WTC11 (cell line): ENCODE results near the gene NTRK2. TPM values are rescaled to one million over a fixed set of nuclear protein-coding genes. Genes with fewer than 3 reads are reported as not detected.

Source experiments
- ATAC-seq: fragments of 200-7000 bp; cut with Tn5 transposase; 2 replicates; pipeline ENCODE4 v1.10.0; 2021; ENCODE audit warnings: mild to moderate bottlenecking, moderate library complexity
- CTCF ChIA-PET: fragments of 300-600 bp; sonication (Branson Sonifier 250); formaldehyde crosslinking; loops from one replicate; lab custom pipeline; 2021; ENCODE audit warnings: antibody characterized with exemption; lab: Charles Lee
- POLR2A ChIA-PET: fragments of 350-600 bp; sonication (Branson Sonifier 250); formaldehyde crosslinking; loops from one replicate; lab custom pipeline; 2021; ENCODE audit warnings: antibody characterized with exemption; lab: Charles Lee
- DNase-seq: peaks from one replicate; pipeline ENCODE4 v3.0.0; 2021; ENCODE audit warnings: low spot score
- H3K27ac Mint-ChIP-seq: 2 replicates; pipeline ENCODE4 v1.8.0; 2021; ENCODE audit warnings: mixed read lengths
- H3K27me3 Mint-ChIP-seq: 2 replicates; pipeline ENCODE4 v1.8.0; 2021; ENCODE audit warnings: low read depth, mild to moderate bottlenecking, moderate library complexity, mixed read lengths
- H3K36me3 Mint-ChIP-seq: 2 replicates; pipeline ENCODE4 v1.8.0; 2021; ENCODE audit warnings: mixed read lengths
- H3K4me1 Mint-ChIP-seq: 2 replicates; pipeline ENCODE4 v1.8.0; 2022; ENCODE audit warnings: mixed read lengths
- H3K4me3 Mint-ChIP-seq: 2 replicates; pipeline ENCODE4 v1.8.0; 2021; ENCODE audit warnings: mild to moderate bottlenecking, moderate library complexity, mixed read lengths
- H3K9me3 Mint-ChIP-seq: 2 replicates; pipeline ENCODE4 v1.8.0; 2021; ENCODE audit warnings: mixed read lengths
- ETV6 ChIP-seq: sonication (generic); formaldehyde crosslinking; IDR thresholded peaks from 2 replicates; pipeline ENCODE4 v1.8.1; 2022; ENCODE audit warnings: mild to moderate bottlenecking, missing genetic modification reagents
- GRHL2 ChIP-seq: fragments of 250-450 bp; sonication (Bioruptor Pico); IDR thresholded peaks from 2 replicates; pipeline ENCODE4 v1.8.0; 2022; ENCODE audit warnings: mild to moderate bottlenecking, moderate library complexity; ENCODE audit not compliant: insufficient replicate concordance, severe bottlenecking
- GTF2I ChIP-seq: fragments of 250-450 bp; sonication (Bioruptor Pico); conservative IDR thresholded peaks from 2 replicates; pipeline ENCODE4 v1.4.0; 2021; ENCODE audit warnings: mild to moderate bottlenecking
- HMGA2 ChIP-seq: fragments of 250-450 bp; sonication (Bioruptor Pico); IDR thresholded peaks from 2 replicates; pipeline ENCODE4 v1.4.0; 2021; ENCODE audit warnings: mild to moderate bottlenecking, moderate library complexity
- MXD4 ChIP-seq: fragments of 250-450 bp; sonication (Bioruptor Pico); IDR thresholded peaks from 2 replicates; pipeline ENCODE4 v1.8.0; 2021; ENCODE audit warnings: mild to moderate bottlenecking, moderate library complexity, borderline replicate concordance
- NFYB ChIP-seq: sonication (generic); formaldehyde crosslinking; conservative IDR thresholded peaks from 2 replicates; pipeline ENCODE4 v1.8.0; 2022; ENCODE audit warnings: low read depth, missing genetic modification reagents
- NR3C1 ChIP-seq: sonication (generic); formaldehyde crosslinking; conservative IDR thresholded peaks from 2 replicates; pipeline ENCODE4 v1.8.1; 2023; ENCODE audit warnings: low read depth, mild to moderate bottlenecking, missing genetic modification reagents
- OVOL2 ChIP-seq: fragments of 250-450 bp; sonication (Bioruptor Pico); IDR thresholded peaks from 2 replicates; pipeline ENCODE4 v1.9.0; 2021; ENCODE audit warnings: mild to moderate bottlenecking, borderline replicate concordance
- PRRX2 ChIP-seq: fragments of 250-450 bp; sonication (Bioruptor Pico); IDR thresholded peaks from 2 replicates; pipeline ENCODE4 v1.8.0; 2021; ENCODE audit warnings: mild to moderate bottlenecking
- RORB ChIP-seq: fragments of 250-450 bp; sonication (Bioruptor Pico); IDR thresholded peaks from 2 replicates; pipeline ENCODE4 v1.9.0; 2021; ENCODE audit warnings: mild to moderate bottlenecking
- SMAD3 ChIP-seq: sonication (generic); formaldehyde crosslinking; IDR thresholded peaks from 2 replicates; pipeline ENCODE4 v1.8.0; 2022; ENCODE audit warnings: missing genetic modification reagents, mild to moderate bottlenecking, borderline replicate concordance
- TEAD4 ChIP-seq: sonication (generic); formaldehyde crosslinking; IDR thresholded peaks from 2 replicates; pipeline ENCODE4 v1.8.0; 2022; ENCODE audit warnings: mild to moderate bottlenecking, missing genetic modification reagents
- ZBTB21 ChIP-seq: sonication (generic); formaldehyde crosslinking; IDR thresholded peaks from 2 replicates; pipeline ENCODE4 v1.8.1; 2023; ENCODE audit warnings: mild to moderate bottlenecking, missing genetic modification reagents, borderline replicate concordance
- ZNF219 ChIP-seq: sonication (generic); formaldehyde crosslinking; IDR thresholded peaks from 2 replicates; pipeline ENCODE4 v1.8.0; 2023; ENCODE audit warnings: missing genetic modification reagents, mild to moderate bottlenecking, borderline replicate concordance
- ZNF263 ChIP-seq: sonication (generic); formaldehyde crosslinking; IDR thresholded peaks from 2 replicates; pipeline ENCODE4 v1.8.1; 2022; ENCODE audit warnings: low read depth, mild to moderate bottlenecking, moderate library complexity, missing genetic modification reagents
- ZNF396 ChIP-seq: fragments of 250-450 bp; sonication (Bioruptor Pico); IDR thresholded peaks from 2 replicates; pipeline ENCODE4 v1.8.0; 2021; ENCODE audit warnings: mild to moderate bottlenecking, moderate library complexity, borderline replicate concordance
- ZNF671 ChIP-seq: fragments of 250-450 bp; sonication (Bioruptor Pico); IDR thresholded peaks from 2 replicates; pipeline ENCODE4 v1.8.0; 2021; ENCODE audit warnings: mild to moderate bottlenecking
- total RNA-seq: library from RNA; stranded (reverse); gene quantifications from 3 replicates; pipeline ENCODE4 v1.2.3, GENCODE V29; 2021
- TF ChIP-seq, protein P1 (sequence below): sonication (generic); formaldehyde crosslinking; IDR thresholded peaks from 2 replicates; pipeline ENCODE4 v1.8.0; 2023; ENCODE audit warnings: missing genetic modification reagents, mild to moderate bottlenecking, borderline replicate concordance
- TF ChIP-seq, protein P2 (sequence below): sonication (generic); formaldehyde crosslinking; IDR thresholded peaks from 2 replicates; pipeline ENCODE4 v1.8.1; 2023; ENCODE audit warnings: mild to moderate bottlenecking, missing genetic modification reagents, moderate library complexity
- TF ChIP-seq, protein P3 (sequence below): fragments of 250-450 bp; sonication (Bioruptor Pico); IDR thresholded peaks from 2 replicates; pipeline ENCODE4 v1.9.0; 2021; ENCODE audit warnings: mild to moderate bottlenecking, borderline replicate concordance
- TF ChIP-seq, protein P4 (sequence below): fragments of 200-600 bp; IDR thresholded peaks from 2 replicates; pipeline ENCODE4 v1.8.0; 2022; ENCODE audit warnings: antibody characterized with exemption
- TF ChIP-seq, protein P5 (sequence below): fragments of 250-450 bp; sonication (Bioruptor Pico); IDR thresholded peaks from 2 replicates; pipeline ENCODE4 v1.8.0; 2021; ENCODE audit warnings: mild to moderate bottlenecking

NTRK2 gene
- total RNA-seq, 1 experiment from 2014 or later, result 0.02 TPM

DNA sequence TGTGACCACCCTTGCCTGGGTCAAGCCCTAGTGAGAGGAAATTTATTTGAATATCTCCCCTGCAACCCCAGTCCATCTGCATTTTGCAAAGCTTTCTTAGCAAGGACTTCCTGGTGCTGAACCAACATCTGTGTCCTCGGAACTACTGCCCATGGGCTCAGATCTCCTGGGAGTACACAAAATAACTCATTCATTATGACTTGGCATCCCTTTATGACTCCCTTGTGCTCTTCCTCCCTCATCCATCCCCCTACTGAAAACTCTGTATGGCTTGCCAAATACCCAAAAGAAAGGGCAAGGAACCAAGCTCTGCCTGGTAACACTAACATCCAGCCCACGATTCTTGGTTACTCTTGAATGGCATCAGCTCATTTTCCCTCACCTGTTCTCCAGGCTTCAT is 368.5 kb downstream of the NTRK2 start:
- ATAC-seq, result no peak
- Mint-ChIP-seq H3K27me3 (no peaks in the 10 kb centered on the region; the same call in 1 of the 2 replicates), H3K9me3 (peaks cover 3% of the 10 kb centered on the region; the same call in 1 of the 2 replicates), H3K4me3 (no peak overlapping the region), H3K27ac (no peak overlapping the region), H3K4me1 (peaks cover 3% of the 10 kb centered on the region; the same call in 1 of the 2 replicates), H3K36me3 (no peaks in the 10 kb centered on the region)
- ChIA-PET POLR2A (no interaction called here), CTCF (interaction anchor here (0.7 to 1.2 kb wide), 2 partner anchors 241 to 387 kb away, joined by 4 to 5 read pairs; no protein-coding TSS in a partner anchor)
- DNase-seq, result no peak
- no peak for TF ChIP-seq ZNF219 (CRISPR knock-in tag)
- TF ChIP-seq SMAD3 (CRISPR knock-in tag), result no peak
- no peak for TF ChIP-seq NFYB (CRISPR knock-in tag)
- TF ChIP-seq, protein P1, sequence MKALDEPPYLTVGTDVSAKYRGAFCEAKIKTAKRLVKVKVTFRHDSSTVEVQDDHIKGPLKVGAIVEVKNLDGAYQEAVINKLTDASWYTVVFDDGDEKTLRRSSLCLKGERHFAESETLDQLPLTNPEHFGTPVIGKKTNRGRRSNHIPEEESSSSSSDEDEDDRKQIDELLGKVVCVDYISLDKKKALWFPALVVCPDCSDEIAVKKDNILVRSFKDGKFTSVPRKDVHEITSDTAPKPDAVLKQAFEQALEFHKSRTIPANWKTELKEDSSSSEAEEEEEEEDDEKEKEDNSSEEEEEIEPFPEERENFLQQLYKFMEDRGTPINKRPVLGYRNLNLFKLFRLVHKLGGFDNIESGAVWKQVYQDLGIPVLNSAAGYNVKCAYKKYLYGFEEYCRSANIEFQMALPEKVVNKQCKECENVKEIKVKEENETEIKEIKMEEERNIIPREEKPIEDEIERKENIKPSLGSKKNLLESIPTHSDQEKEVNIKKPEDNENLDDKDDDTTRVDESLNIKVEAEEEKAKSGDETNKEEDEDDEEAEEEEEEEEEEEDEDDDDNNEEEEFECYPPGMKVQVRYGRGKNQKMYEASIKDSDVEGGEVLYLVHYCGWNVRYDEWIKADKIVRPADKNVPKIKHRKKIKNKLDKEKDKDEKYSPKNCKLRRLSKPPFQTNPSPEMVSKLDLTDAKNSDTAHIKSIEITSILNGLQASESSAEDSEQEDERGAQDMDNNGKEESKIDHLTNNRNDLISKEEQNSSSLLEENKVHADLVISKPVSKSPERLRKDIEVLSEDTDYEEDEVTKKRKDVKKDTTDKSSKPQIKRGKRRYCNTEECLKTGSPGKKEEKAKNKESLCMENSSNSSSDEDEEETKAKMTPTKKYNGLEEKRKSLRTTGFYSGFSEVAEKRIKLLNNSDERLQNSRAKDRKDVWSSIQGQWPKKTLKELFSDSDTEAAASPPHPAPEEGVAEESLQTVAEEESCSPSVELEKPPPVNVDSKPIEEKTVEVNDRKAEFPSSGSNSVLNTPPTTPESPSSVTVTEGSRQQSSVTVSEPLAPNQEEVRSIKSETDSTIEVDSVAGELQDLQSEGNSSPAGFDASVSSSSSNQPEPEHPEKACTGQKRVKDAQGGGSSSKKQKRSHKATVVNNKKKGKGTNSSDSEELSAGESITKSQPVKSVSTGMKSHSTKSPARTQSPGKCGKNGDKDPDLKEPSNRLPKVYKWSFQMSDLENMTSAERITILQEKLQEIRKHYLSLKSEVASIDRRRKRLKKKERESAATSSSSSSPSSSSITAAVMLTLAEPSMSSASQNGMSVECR (CRISPR knock-in tag), result no peak
- TF ChIP-seq PRRX2 (CRISPR knock-in tag), result no peak
- TF ChIP-seq ZNF396 (CRISPR knock-in tag), result no peak
- TF ChIP-seq RORB (CRISPR knock-in tag), result no peak
- TF ChIP-seq MXD4 (CRISPR knock-in tag), result no peak
- TF ChIP-seq ZNF671 (CRISPR knock-in tag), result no peak
- no peak for TF ChIP-seq ZBTB21 (CRISPR knock-in tag)
- TF ChIP-seq, protein P2, sequence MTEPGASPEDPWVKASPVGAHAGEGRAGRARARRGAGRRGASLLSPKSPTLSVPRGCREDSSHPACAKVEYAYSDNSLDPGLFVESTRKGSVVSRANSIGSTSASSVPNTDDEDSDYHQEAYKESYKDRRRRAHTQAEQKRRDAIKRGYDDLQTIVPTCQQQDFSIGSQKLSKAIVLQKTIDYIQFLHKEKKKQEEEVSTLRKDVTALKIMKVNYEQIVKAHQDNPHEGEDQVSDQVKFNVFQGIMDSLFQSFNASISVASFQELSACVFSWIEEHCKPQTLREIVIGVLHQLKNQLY (CRISPR knock-in tag), result no peak
- no peak for TF ChIP-seq ETV6 (CRISPR knock-in tag)
- TF ChIP-seq ZNF263 (CRISPR knock-in tag), result no peak
- TF ChIP-seq HMGA2 (CRISPR knock-in tag), result no peak

DNA sequence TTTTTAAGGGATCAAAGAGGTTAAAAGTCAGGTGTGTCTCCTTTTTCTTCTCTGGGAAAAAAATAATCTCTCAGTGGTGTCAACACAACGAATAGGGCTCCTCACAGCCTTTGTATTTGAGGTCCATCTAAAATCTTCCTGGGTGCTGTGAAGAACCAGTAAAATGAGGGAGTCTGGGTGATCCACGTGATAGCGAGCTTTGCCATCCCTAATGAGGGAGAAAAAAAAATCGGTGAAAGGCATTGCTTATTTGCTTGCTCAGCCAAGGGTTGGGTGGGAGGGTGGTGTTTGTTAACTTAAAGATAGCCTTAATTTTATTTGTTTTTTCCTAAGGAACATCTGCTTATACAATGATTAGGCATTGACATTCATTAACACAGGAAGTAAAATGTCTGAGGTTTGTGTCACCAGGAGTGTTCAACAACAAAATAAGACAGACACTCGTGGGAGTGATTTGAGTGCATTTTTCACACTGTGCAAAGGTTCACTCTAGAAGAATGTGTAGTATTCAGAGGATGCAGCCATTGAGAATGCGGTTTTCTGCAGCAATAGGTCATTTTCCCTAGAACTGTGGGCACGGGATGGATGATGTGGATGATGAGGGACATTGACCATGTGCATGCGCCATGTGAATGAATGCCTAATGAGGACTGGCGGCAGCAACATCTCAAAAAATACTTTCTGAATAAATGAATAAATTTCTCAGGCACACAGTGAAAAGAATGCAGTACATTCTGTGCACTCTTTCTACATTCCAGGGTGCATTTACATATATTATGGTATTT is 369.5 kb downstream of the NTRK2 start:
- H3K9me3 Mint-ChIP-seq, result no peaks in the 10 kb centered on the region
- H3K4me1 Mint-ChIP-seq, result peaks cover 3% of the 10 kb centered on the region; the same call in 1 of the 2 replicates
- ChIA-PET POLR2A (no interaction called here), CTCF (interaction anchor here (0.7 to 1.2 kb wide), 2 partner anchors 240 to 386 kb away, joined by 4 to 5 read pairs; no protein-coding TSS in a partner anchor)
- ATAC-seq (no peak), DNase-seq (no peak)
- H3K4me3 Mint-ChIP-seq, result no peak overlapping the region
- H3K27me3 Mint-ChIP-seq, result no peaks in the 10 kb centered on the region; the same call in 1 of the 2 replicates
- no peak overlapping the region for H3K27ac Mint-ChIP-seq
- no peaks in the 10 kb centered on the region for H3K36me3 Mint-ChIP-seq
- TF ChIP-seq NR3C1 (CRISPR knock-in tag) (no peak), GTF2I (no peak), GRHL2 (CRISPR knock-in tag) (no peak), TEAD4 (CRISPR knock-in tag) (no peak), OVOL2 (CRISPR knock-in tag) (no peak)
- TF ChIP-seq, protein P3, sequence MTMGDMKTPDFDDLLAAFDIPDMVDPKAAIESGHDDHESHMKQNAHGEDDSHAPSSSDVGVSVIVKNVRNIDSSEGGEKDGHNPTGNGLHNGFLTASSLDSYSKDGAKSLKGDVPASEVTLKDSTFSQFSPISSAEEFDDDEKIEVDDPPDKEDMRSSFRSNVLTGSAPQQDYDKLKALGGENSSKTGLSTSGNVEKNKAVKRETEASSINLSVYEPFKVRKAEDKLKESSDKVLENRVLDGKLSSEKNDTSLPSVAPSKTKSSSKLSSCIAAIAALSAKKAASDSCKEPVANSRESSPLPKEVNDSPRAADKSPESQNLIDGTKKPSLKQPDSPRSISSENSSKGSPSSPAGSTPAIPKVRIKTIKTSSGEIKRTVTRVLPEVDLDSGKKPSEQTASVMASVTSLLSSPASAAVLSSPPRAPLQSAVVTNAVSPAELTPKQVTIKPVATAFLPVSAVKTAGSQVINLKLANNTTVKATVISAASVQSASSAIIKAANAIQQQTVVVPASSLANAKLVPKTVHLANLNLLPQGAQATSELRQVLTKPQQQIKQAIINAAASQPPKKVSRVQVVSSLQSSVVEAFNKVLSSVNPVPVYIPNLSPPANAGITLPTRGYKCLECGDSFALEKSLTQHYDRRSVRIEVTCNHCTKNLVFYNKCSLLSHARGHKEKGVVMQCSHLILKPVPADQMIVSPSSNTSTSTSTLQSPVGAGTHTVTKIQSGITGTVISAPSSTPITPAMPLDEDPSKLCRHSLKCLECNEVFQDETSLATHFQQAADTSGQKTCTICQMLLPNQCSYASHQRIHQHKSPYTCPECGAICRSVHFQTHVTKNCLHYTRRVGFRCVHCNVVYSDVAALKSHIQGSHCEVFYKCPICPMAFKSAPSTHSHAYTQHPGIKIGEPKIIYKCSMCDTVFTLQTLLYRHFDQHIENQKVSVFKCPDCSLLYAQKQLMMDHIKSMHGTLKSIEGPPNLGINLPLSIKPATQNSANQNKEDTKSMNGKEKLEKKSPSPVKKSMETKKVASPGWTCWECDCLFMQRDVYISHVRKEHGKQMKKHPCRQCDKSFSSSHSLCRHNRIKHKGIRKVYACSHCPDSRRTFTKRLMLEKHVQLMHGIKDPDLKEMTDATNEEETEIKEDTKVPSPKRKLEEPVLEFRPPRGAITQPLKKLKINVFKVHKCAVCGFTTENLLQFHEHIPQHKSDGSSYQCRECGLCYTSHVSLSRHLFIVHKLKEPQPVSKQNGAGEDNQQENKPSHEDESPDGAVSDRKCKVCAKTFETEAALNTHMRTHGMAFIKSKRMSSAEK (CRISPR knock-in tag), result no peak
- TF ChIP-seq, protein P4, sequence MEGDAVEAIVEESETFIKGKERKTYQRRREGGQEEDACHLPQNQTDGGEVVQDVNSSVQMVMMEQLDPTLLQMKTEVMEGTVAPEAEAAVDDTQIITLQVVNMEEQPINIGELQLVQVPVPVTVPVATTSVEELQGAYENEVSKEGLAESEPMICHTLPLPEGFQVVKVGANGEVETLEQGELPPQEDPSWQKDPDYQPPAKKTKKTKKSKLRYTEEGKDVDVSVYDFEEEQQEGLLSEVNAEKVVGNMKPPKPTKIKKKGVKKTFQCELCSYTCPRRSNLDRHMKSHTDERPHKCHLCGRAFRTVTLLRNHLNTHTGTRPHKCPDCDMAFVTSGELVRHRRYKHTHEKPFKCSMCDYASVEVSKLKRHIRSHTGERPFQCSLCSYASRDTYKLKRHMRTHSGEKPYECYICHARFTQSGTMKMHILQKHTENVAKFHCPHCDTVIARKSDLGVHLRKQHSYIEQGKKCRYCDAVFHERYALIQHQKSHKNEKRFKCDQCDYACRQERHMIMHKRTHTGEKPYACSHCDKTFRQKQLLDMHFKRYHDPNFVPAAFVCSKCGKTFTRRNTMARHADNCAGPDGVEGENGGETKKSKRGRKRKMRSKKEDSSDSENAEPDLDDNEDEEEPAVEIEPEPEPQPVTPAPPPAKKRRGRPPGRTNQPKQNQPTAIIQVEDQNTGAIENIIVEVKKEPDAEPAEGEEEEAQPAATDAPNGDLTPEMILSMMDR, result no peak
- TF ChIP-seq, protein P5, sequence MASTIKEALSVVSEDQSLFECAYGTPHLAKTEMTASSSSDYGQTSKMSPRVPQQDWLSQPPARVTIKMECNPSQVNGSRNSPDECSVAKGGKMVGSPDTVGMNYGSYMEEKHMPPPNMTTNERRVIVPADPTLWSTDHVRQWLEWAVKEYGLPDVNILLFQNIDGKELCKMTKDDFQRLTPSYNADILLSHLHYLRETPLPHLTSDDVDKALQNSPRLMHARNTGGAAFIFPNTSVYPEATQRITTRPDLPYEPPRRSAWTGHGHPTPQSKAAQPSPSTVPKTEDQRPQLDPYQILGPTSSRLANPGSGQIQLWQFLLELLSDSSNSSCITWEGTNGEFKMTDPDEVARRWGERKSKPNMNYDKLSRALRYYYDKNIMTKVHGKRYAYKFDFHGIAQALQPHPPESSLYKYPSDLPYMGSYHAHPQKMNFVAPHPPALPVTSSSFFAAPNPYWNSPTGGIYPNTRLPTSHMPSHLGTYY (CRISPR knock-in tag), result no peak
